GM23248 (cell line): ENCODE measurements around the gene MAP6.

Experiments used
- EZH2 ChIP-seq: fragments of 200-600 bp; sonication (generic); IDR thresholded peaks from 2 replicates; pipeline ENCODE4 v1.6.1; 2018; ENCODE audit warnings: antibody characterized with exemption, mild to moderate bottlenecking; ENCODE audit not compliant: insufficient read depth, poor library complexity, severe bottlenecking
- EZH2phosphoT487 ChIP-seq: fragments of 200-600 bp; sonication (generic); IDR thresholded peaks from 2 replicates; pipeline ENCODE4 v1.6.1; 2018; ENCODE audit warnings: antibody characterized with exemption, moderate library complexity, mild to moderate bottlenecking, low read depth; ENCODE audit not compliant: insufficient read depth

GRCh38 chr11:75625991-75626888, 42.6 kb downstream of the MAP6 start:
- TF ChIP-seq EZH2phosphoT487 (no peak), EZH2 (no peak)
